HG02840 (cell line): ENCODE data around the gene CLMP.
"Not testable (repeated sequence)": the region's sequence is repeated elsewhere in the genome, so short reads cannot be mapped to it uniquely, and the experiment has no call there.

Experiments
- ATAC-seq: cut with Tn5 transposase; IDR thresholded peaks from one replicate; pipeline ENCODE4 v1.9.1; 2021; ENCODE audit warnings: mild to moderate bottlenecking, moderate library complexity, moderate number of reproducible peaks; ENCODE audit not compliant: unreplicated experiment, low FRiP score

The CLMP gene

DNA sequence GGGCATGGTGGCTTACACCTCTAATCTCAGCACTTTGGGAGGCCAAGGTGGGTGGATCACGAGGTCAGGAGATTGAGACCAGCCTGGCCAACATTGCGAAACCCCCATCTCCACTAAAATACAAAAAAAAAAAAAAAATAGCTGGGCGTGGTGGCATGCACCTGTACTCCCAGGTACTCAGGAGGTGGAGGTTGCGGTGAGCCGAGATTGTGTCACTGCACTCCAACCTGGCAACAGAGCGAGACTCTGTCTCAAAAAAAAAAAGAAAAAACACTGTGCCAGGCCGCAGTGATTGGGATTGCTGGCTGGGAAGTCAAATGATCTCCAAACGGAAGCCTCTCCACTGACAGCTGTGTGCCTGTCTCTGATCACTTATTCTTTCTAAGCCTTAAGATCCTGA is 104.9 kb downstream of the CLMP start:
- ATAC-seq: not testable (repeated sequence)

DNA sequence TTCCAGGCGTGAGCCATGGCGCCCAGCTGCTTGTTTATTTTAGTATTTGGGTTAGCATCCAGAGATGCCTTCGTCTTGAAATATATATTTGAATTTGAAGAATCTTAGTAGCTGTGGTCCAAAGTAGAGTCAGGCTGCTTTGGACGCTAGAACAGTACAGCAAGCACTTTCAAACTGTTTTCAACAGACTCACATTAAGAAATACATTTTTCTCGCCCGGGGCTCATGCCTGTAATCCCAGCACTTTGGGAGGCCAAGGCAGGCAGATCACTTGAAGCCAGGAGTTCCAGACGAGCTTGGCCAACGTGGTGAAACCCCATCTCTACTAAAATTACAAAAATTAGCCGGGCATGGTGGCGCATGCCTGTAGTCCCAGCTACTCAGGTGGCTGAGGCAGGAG is 106.2 kb downstream of the CLMP start:
- not testable (repeated sequence) for ATAC-seq

DNA sequence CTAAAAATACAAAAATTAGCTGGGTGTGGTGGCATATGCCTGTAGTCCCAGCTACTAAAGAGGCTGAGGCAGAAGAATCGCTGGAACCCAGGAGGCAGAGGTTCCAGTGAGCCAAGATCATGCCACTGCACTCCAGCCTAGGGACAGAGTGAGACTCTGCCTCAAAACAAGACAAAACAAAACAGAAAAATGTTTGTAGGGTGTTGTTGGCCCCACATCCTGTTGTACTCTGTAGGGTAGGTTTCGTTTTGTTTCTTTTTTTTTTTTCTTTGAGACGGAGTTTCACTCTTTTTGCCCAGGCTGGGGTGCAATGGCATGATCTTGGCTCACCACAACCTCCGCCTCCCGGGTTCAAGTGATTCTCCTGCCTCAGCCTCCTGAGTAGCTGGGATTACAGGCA is 107.4 kb downstream of the CLMP start:
- ATAC-seq: peak; percentile 63

DNA sequence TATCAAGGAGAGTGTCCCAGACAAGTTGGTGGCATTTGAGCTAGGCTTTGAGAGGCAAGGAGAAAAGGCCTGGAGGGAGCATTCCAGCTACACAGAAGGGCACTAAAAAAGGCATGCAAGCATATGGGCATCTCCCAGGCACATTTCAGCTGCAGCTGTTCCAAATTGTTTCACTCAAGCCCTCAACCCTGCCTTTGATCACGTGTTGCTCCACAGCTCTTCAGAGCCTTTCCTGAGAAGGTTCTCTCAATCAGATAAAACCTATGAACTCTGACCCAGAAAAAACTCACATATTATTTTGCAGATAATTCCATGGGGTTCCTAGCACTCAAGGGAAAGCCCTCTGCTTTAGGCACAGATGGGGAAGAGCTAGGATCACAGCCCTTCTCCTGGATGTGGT is 108.7 kb downstream of the CLMP start:
- ATAC-seq: no peak

DNA sequence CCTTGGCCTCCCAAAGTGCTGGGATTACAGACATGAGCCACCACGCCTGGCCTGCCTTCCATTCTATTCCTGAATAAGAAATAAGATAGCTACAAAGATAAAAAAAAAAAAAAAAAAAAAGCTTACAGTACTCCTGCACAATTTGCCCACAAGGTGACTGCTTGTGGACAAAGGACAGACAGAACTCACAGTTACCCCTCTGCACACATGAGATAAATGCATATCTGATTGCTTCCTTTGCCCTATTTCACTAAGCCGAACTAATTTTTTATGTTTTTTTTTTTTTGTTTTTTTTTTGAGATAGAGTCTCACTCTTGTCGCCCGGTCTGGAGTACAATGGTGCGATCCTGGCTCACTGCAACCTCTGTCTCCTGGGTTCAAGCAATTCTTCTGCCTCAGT is 109.6 kb downstream of the CLMP start:
- ATAC-seq: no peak

DNA sequence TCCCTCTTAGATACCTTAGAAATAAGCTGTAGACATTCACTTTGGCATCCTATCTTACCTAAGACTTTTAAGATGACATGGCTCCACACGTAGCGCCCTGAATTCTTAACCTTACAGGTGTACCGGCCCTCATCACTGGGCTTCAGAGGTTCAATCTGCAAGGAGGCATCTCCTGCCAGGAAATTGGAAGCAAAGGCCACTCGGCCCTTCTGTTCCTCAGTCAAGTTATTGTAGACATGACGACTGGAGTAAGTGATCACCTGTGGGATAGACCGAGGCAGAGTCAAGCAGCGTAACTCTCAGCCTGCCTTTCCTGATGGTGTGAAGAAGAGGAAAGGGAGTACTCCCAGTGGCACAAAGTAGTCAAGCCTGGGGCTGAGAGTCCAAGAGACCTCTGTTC is 110.6 kb downstream of the CLMP start:
- no peak for ATAC-seq

DNA sequence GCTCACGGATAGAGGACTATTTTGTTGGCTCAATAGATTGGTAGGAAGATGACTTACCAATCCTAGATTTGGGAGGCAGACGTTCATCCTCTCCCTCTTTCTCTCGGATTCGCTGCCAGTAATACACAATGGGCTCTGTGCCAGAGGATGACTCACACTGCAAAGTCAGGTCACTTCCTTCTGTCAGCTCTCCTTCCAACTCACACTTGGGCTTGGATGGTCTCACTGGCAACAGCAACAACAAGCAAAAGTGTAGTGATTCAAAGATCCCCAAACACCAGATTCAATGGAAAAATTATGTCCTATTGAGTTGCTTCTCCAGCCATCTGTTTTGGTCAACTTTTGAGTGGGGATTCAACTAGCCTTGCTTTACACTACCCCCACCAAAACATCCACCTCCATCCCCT is 111.4 kb downstream of the CLMP start:
- ATAC-seq: no peak

DNA sequence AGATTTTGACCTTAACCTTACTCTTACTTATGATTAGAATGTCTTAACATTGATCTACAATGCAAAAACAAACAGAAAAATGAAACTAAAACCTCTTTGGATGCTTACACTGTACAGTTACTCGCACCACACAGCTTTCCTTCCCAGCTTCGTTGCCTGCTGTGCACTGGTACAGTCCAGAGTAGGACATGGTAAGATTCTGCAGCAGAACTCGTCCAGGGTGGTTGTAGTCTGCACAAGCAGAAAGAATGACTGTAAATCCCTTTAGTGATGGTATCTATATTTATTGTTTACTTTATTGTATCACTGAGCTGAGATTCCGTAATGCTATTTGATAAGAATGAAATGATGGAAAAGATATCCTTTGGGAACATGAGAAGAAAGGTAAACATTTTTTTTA is 112.1 kb downstream of the CLMP start:
- no peak for ATAC-seq

DNA sequence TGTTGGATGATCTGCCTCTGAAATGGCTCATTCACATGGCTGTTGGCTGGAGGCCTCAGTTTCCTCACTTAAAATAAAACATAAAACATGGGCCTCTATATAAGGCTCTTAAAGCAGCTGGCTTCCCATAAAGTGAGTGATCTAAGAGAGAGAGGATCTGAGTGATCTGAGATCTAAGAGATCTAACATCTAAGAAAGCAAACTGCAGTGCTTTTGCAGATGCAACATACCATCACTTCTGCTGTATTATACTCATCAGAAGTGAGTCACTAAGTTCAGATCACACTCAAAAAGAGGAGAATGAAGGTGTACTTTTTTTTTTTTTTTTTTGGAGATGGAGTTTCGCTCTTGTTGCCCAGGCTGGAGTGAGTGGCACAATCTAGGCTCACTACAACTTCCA is 115.0 kb downstream of the CLMP start:
- ATAC-seq: no peak

DNA sequence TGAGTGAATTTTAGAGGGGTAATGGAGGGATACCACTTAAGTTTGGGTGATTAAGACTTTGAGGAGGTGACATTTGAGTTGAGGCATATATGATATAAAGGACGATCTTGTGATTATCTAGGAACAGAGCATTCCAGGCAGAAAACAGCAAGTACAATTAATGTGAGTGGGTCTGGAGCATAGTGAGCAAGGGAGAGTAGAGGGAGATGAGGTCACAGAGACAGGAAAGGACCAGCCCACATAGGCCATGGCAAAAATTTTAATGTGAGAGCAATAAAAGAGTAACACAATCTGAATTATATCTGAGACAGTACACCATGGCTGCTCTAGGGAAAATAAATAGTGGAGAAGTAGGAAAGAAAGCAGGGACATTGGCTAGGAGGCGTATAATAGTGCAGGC is 118.6 kb downstream of the CLMP start:
- no peak for ATAC-seq

DNA sequence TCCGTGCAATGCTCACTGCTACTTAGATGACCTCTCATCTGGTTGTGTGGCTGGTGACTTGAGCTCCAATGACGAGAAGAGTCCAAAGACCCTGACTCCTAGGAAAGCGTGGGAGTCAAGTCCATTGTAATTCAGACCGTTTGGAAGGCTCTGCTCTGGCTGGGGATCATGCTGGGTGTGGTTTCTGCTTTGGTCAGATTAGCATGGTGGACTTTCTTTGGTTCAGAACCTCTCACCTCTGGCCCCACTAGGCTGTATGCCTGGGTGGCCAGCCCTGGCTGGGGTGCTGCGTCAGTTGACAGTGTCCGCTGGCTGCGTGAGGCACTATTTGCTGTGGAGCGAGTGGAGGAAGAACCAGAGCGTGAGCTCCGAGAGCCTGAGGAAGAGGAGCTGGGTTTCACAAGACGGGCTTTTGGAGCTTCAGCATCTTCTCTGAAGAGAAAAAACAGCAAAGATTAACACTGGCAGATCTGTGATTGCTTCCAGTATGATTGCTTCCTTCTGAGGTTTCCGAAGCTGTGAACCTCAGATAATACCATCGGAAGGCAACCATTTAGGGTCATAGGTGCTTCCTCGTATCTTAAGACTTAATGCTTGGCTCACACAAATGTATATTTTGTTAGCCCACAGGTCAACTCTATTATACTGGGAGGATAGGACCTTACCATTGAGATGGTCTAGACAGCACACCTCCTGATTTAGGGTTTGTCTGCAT is 121.5 kb downstream of the CLMP start:
- no peak for ATAC-seq

DNA sequence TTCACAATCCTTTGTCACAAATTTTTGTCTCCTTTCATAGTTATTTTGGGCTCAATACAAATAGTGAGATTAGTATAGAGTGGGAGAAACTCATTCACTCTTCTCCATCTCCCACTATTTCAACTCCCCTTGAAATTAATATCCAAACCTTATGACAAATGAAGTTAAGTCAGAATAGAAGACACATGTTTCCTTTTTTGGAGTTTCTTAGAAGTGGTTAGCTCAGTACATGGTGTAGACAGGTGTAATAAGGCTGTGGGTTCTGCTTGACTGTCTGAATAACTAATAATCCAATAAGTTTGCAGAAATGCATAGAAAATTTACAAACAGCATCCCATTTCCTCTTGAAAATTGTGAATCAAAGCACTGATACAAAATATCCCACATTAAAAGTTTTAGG is 122.3 kb downstream of the CLMP start:
- ATAC-seq: no peak

DNA sequence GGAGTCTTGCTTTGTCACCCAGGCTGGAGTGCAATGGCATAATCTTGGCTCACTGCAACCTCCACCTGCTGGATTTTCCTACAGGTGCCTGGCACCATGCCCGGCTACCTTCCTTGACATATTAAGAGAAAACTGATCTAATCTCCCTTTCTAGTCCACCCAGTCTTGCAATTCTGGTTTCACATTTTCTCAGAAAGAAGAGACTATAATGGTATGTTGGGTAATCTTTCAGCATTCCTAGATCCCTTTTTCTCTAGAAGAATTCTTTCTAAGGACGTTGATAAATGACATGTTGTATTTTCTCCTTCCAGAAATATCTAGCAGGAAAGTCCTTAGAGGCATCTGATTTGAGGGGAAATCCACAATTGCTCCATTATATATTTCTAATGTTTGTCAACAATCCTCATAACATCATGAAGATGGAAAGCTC is 122.7 kb downstream of the CLMP start:
- no peak for ATAC-seq

DNA sequence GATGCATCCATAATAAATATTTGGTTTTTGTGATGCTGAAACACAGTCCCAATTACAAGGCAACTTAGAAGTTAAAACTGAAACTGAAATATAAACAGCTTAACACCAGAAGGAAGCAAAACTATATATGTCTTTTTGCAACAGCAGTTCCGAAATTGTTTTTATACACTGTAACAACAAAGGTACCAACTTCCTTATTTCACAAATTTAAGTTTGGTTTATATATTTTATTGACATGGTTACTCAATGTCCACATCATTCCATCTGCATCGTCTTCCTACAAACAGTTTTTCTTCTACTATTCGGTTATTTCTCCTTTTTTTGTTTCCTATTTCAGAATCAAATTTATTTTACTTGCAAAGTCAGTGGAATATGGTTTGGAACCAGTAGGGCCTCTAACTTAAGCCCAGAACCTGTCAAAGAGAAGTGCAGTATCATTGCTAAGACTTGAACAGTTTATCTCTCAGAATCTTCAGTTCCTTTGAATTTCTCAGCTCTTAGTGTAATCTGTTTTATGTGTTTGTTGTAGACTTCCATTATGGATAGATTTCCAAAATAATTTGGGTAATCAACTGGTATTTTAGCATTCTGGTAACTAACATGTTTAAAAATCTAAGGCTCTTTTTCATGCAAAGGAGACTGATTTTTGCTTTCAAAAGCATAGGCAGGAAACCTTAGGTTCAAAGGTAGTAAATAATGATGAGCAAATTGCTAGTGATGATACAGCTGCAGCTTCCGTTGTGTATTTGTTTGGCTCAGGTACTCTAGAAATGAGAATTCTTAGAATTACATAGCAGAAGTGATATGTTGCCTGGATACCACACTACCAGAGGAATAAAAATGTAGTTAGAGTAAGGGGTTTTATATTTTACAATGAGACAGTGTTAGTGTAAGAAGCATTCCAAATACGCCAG is 124.9 kb downstream of the CLMP start:
- no peak for ATAC-seq

DNA sequence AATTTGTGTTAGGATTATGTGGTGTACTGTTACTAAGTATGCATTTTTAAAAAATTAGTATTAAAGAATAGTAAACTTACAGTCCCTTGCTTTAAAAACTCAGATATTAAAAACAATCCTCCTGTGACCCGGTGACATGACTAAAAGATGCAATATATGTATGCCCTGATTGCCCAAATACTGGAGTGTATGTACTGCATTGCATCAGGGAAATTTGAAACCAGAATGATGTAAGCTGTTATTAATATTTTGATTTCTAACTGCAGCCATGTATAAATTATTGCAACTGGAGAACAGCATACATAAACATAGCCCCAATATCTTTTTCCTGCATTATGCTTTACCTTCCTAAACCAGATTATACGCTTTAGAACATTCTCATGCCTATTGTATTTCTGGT is 129.4 kb downstream of the CLMP start:
- ATAC-seq: no peak

DNA sequence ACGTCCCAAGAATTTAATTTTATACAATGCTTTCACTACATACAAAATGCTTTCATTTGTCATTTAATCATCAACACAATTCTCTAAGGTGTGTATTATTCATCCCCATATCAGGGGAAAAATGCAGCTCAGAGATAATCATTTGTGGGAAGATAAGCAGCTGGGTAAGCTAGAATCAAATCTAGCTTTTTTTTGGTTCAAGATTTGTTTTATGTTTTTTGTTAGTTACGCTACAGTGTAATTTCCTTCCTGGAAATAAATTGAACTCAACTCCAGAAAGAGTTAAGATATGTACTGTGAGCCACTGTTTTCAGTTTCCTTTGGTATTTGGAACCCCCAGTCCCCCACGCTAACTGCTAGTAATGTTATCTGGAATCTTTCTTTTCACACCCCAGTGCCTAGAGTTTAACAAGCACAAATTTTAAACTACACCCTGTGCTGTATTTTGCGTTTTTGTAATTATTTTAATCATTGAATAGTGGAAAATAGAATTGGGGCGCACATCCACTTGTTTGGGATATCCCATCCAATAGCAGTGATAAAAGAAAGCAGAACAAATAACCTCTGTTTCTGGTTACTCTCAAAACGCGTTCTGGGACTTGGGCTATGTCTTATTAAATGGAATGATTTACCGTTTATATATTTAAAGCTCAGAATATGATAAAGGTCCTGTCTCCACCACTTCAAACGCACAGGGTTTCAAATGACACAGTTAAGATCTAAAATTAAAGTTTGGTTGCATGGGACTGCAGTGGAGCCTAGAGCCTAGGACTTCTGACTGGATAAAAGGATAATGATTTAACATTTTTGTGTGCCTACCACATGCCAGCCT is 131.0 kb downstream of the CLMP start:
- ATAC-seq: no peak

DNA sequence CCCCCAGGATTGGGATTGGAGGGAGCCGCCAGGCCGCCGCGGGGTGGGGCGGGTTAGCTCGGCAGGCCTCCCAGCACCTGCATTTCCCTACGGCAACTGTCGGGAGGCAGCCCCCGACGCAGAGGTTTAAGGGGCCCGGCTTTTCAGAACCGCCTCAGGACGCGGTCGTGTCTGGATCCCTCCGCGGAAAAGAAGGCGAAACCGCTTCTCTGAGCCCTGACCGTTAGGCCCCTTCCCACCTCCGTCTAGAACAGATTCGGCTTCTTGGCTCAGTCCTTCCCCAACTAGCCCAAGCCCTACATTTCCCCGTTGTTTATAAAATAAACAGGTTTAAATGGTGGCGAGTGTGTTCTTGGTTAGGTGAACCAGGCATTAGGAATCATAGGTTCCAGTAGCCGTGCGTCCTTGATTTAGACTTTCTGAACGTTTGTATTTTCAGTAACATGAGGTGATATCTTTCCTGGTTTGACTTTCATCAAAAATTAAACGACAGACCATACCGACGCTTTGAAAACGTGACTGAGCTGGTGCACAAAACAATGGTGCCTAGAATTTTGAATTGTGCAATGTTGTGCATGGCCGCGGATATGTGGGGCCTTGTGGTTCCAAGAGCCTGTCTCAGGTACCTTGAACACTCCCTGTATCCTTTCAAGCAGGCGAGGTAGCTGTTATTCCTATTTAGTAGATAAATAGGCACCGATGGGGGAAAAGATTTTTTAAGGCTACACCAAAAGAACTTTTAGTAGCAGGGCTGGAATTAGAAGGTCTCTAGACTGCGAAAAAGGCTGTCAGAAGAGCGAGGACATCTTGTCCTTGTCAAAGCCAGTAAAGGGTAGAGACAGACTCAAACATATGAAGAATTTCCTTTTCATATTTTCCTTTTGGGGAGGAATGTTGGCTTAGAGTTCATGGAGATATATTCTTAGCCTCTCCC is 131.9 kb downstream of the CLMP start:
- ATAC-seq: peak; percentile 0

DNA sequence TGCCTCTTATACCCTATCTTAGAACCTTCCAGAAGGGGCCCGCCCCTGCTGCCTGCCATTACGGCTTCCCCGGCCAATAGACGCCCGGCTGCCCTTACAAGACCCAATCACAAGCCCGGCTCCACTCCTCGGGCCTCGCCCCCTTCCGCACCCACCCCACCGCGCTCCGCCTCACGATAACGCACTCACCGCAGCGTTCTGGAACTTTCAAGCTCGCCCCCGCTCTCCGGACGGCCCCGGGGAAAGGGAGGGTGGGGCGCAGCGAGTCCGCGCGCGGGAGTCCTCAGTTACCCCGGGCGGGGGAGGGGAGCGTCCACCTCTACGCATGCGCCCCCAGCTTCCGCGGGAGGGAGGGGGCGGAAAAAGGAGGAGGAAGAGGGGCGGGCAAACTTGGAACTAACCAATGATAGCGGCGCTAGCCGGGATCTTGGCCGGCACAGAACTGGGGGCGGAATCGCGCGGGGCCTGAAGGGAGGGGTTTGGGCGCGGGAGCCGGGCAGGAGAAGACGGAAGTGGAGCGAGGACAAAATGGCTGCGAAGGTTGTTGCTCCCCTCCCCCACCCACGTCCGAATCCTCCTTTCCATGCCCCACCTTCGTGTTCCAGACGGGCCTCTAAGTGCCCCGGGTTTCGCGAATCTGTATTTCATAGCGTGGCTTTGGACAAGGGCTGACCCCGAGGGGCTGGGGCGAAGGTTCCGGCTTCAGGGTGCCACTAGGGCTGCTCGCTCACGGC is 132.7 kb downstream of the CLMP start:
- ATAC-seq: peak; percentile 88
